Ishikawa (cell line): Measurements from ENCODE around the gene OPN5.

Source experiments
- CEBPB ChIP-seq: IDR thresholded peaks from 2 replicates; pipeline ENCODE4 v1.6.1; 2012
- EGR1 ChIP-seq: IDR thresholded peaks from 2 replicates; pipeline ENCODE4 v1.6.1; 2012
- EP300 ChIP-seq: IDR thresholded peaks from 2 replicates; pipeline ENCODE4 v1.6.1; 2012; ENCODE audit warnings: borderline replicate concordance
- FOXM1 ChIP-seq: IDR thresholded peaks from 2 replicates; pipeline ENCODE4 v1.6.1; 2012; ENCODE audit warnings: low read depth, borderline replicate concordance
- NFIC ChIP-seq: IDR thresholded peaks from 2 replicates; pipeline ENCODE4 v1.6.1; 2012
- RAD21 ChIP-seq: IDR thresholded peaks from 2 replicates; pipeline ENCODE4 v1.6.1; 2012; ENCODE audit warnings: low read depth
- TAF1 ChIP-seq: IDR thresholded peaks from 2 replicates; pipeline ENCODE4 v1.6.1; 2012; ENCODE audit warnings: low read depth, mild to moderate bottlenecking
- TCF12 ChIP-seq: IDR thresholded peaks from 2 replicates; pipeline ENCODE4 v1.6.1; 2012; ENCODE audit warnings: low read depth
- TEAD4 ChIP-seq: IDR thresholded peaks from 2 replicates; pipeline ENCODE4 v1.6.1; 2012
- YY1 ChIP-seq: IDR thresholded peaks from 2 replicates; pipeline ENCODE4 v1.6.1; 2012; ENCODE audit warnings: low read depth
- ZBTB7A ChIP-seq: IDR thresholded peaks from 2 replicates; pipeline ENCODE4 v1.6.1; 2012; ENCODE audit warnings: low read depth
- TF ChIP-seq, protein P1 (sequence below): IDR thresholded peaks from 2 replicates; pipeline ENCODE4 v1.6.1; 2012; ENCODE audit warnings: low read depth, mild to moderate bottlenecking
- TF ChIP-seq, protein P2 (sequence below): IDR thresholded peaks from 2 replicates; pipeline ENCODE4 v1.6.1; 2012
- TF ChIP-seq, protein P3 (sequence below): IDR thresholded peaks from 2 replicates; pipeline ENCODE4 v1.6.1; 2012

DNA sequence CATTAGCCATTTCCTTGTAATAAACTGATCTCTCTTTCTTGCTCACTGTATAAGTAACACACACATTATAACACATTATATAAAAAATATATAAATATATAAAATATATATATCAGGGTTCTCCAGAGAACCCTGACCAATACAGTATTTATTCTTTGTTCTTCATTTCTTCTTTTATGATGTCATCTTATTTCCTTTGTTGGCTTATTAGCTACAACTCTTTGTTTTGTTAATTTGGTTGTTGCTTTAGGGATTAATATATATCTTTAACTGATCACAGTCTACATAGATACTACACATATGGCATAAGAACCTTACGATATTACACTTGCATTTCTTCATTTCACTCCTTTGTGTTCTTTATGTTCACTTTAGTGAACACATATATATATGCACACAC lies 14.7 kb upstream of the OPN5 start:
- TF ChIP-seq TAF1 (no peak), ZBTB7A (no peak), EP300 (no peak), TCF12 (no peak), TEAD4 (no peak), FOXM1 (no peak), NFIC (no peak), CEBPB (no peak), RAD21 (no peak), YY1 (no peak), EGR1 (no peak)
- TF ChIP-seq, protein P1, sequence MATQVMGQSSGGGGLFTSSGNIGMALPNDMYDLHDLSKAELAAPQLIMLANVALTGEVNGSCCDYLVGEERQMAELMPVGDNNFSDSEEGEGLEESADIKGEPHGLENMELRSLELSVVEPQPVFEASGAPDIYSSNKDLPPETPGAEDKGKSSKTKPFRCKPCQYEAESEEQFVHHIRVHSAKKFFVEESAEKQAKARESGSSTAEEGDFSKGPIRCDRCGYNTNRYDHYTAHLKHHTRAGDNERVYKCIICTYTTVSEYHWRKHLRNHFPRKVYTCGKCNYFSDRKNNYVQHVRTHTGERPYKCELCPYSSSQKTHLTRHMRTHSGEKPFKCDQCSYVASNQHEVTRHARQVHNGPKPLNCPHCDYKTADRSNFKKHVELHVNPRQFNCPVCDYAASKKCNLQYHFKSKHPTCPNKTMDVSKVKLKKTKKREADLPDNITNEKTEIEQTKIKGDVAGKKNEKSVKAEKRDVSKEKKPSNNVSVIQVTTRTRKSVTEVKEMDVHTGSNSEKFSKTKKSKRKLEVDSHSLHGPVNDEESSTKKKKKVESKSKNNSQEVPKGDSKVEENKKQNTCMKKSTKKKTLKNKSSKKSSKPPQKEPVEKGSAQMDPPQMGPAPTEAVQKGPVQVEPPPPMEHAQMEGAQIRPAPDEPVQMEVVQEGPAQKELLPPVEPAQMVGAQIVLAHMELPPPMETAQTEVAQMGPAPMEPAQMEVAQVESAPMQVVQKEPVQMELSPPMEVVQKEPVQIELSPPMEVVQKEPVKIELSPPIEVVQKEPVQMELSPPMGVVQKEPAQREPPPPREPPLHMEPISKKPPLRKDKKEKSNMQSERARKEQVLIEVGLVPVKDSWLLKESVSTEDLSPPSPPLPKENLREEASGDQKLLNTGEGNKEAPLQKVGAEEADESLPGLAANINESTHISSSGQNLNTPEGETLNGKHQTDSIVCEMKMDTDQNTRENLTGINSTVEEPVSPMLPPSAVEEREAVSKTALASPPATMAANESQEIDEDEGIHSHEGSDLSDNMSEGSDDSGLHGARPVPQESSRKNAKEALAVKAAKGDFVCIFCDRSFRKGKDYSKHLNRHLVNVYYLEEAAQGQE: no peak
- TF ChIP-seq, protein P2, sequence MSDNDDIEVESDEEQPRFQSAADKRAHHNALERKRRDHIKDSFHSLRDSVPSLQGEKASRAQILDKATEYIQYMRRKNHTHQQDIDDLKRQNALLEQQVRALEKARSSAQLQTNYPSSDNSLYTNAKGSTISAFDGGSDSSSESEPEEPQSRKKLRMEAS: no peak
- TF ChIP-seq, protein P3, sequence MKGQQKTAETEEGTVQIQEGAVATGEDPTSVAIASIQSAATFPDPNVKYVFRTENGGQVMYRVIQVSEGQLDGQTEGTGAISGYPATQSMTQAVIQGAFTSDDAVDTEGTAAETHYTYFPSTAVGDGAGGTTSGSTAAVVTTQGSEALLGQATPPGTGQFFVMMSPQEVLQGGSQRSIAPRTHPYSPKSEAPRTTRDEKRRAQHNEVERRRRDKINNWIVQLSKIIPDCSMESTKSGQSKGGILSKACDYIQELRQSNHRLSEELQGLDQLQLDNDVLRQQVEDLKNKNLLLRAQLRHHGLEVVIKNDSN: no peak
